H1 (cell line): ENCODE data around the gene LRP1. TPM values are rescaled to one million over a fixed set of nuclear protein-coding genes. Genes with fewer than 3 reads are reported as not detected.

Experiments used
- CTCF ChIA-PET: fragments of 300-600 bp; sonication (Branson Sonifier 250); formaldehyde crosslinking; loops from one replicate; lab custom pipeline; 2021; ENCODE audit not compliant: partially characterized antibody; lab: Charles Lee
- POLR2A ChIA-PET: fragments of 300-600 bp; sonication (Branson Sonifier 250); formaldehyde crosslinking; loops from one replicate; lab custom pipeline; 2021; ENCODE audit warnings: inconsistent platforms; ENCODE audit not compliant: partially characterized antibody; lab: Charles Lee
- DNase-seq, 2 experiments: peaks; one replicate each; pipeline versions ENCODE4 v3.0.0 to v3.0.0-alpha.2; 2010 to 2022; ENCODE audit warnings: low spot score in 2 of 2, low read depth in 1 of 2, mixed read lengths in 1 of 2
- FAIRE-seq: peaks from 2 replicates; lab custom pipeline; 2011; peaks lifted over from hg19 to GRCh38; lab: Jason Lieb, UNC
- H2AFZ ChIP-seq: 2 replicates; pipeline ENCODE4 v1.8.1; 2012; ENCODE audit warnings: low read length, inconsistent platforms
- H2AK5ac ChIP-seq: 2 replicates; pipeline ENCODE4 v1.6.1; 2013; ENCODE audit warnings: low read depth, low read length
- H2BK120ac ChIP-seq: replicated peaks from 2 replicates; pipeline ENCODE3; 2013; ENCODE audit warnings: low read depth, low read length, inconsistent platforms
- H2BK12ac ChIP-seq: 2 replicates; pipeline ENCODE4 v1.6.1; 2013; ENCODE audit warnings: low read depth, low read length
- H2BK15ac ChIP-seq: 2 replicates; pipeline ENCODE4 v1.6.1; 2013; ENCODE audit warnings: low read length
- H2BK20ac ChIP-seq: 2 replicates; pipeline ENCODE4 v1.6.1; 2013; ENCODE audit warnings: low read length
- H2BK5ac ChIP-seq: 2 replicates; pipeline ENCODE4 v1.6.1; 2013; ENCODE audit warnings: low read depth, low read length
- H3K14ac ChIP-seq: 2 replicates; pipeline ENCODE4 v1.6.1; 2013; ENCODE audit warnings: inconsistent platforms; ENCODE audit not compliant: insufficient read length
- H3K18ac ChIP-seq: 2 replicates; pipeline ENCODE4 v1.6.1; 2013; ENCODE audit warnings: low read length; ENCODE audit errors: extremely low read depth
- H3K23ac ChIP-seq: 2 replicates; pipeline ENCODE4 v1.6.1; 2013; ENCODE audit warnings: inconsistent platforms; ENCODE audit not compliant: insufficient read length
- H3K23me2 ChIP-seq: 2 replicates; pipeline ENCODE4 v1.6.1; 2013; ENCODE audit warnings: low read depth, low read length
- H3K27ac ChIP-seq: 2 replicates; pipeline ENCODE4 v1.6.1; 2011; ENCODE audit warnings: low read depth, low read length, inconsistent platforms
- H3K27me3 ChIP-seq, 4 experiments: replicated peaks in 1 of 4; 1 replicate in 1 of 4; 2 replicates in 3 of 4; pipeline versions ENCODE4 v1.6.1 to v1.8.1; 2011 to 2013; ENCODE audit warnings: low read length in 3 of 4, mild to moderate bottlenecking in 3 of 4, inconsistent platforms in 2 of 4, mixed read lengths in 2 of 4, moderate library complexity in 1 of 4; ENCODE audit not compliant: control insufficient read depth in 3 of 4, insufficient read depth in 3 of 4; ENCODE audit errors: extremely low read depth in 1 of 4
- H3K36me3 ChIP-seq, 4 experiments: 2 replicates each; pipeline versions ENCODE4 v1.6.1 to v1.8.1; 2011 to 2013; ENCODE audit warnings: mild to moderate bottlenecking in 4 of 4, low read length in 3 of 4, moderate library complexity in 2 of 4, control low read depth in 1 of 4, inconsistent platforms in 1 of 4; ENCODE audit not compliant: insufficient read depth in 4 of 4, control insufficient read depth in 2 of 4
- H3K4ac ChIP-seq: replicated peaks from 2 replicates; pipeline ENCODE3; 2013; ENCODE audit warnings: low read length, low read depth, mixed read lengths, inconsistent platforms; ENCODE audit not compliant: insufficient read length
- H3K4me1 ChIP-seq, 4 experiments: replicated peaks in 1 of 4; 1 replicate in 1 of 4; 2 replicates in 3 of 4; pipeline versions ENCODE4 v1.6.1 to v1.8.1; 2011 to 2013; ENCODE audit warnings: low read length in 3 of 4, inconsistent platforms in 2 of 4, mixed read lengths in 1 of 4; ENCODE audit not compliant: insufficient read depth in 4 of 4, control insufficient read depth in 3 of 4
- H3K4me2 ChIP-seq, 2 experiments: 2 replicates each; pipeline versions ENCODE4 v1.6.1 to v1.8.1; 2011 to 2013; ENCODE audit warnings: low read depth in 2 of 2, low read length in 2 of 2, control low read depth in 1 of 2, inconsistent platforms in 1 of 2, mild to moderate bottlenecking in 1 of 2; ENCODE audit not compliant: insufficient read depth in 1 of 2
- H3K4me3 ChIP-seq, 4 experiments: fragments of 200-600, 300-600 bp in 1 of 4; sonication (generic), shearing (Covaris generic), sonication (Bioruptor Twin) in 1 of 4; 2 replicates each; pipeline versions ENCODE4 v1.5.1 to v1.8.1; 2011 to 2016; ENCODE audit warnings: low read length in 4 of 4, low read depth in 3 of 4, control low read depth in 2 of 4, inconsistent platforms in 2 of 4, mild to moderate bottlenecking in 2 of 4, mixed read lengths in 1 of 4, moderate library complexity in 1 of 4; ENCODE audit not compliant: insufficient read depth in 2 of 4; ENCODE audit errors: extremely low read depth in 1 of 4
- H3K56ac ChIP-seq: replicated peaks from 2 replicates; pipeline ENCODE3; 2013; ENCODE audit warnings: low read depth, mild to moderate bottlenecking, mixed read lengths, low read length, inconsistent platforms; ENCODE audit not compliant: insufficient read length
- H3K79me1 ChIP-seq: 2 replicates; pipeline ENCODE4 v1.6.1; 2013; ENCODE audit warnings: low read depth, low read length, control low read depth
- H3K79me2 ChIP-seq, 2 experiments: 2 replicates each; pipeline versions ENCODE4 v1.6.1 to v1.8.1; 2012 to 2013; ENCODE audit warnings: low read length in 2 of 2, mild to moderate bottlenecking in 2 of 2, inconsistent platforms in 1 of 2; ENCODE audit not compliant: insufficient read depth in 2 of 2, control insufficient read depth in 1 of 2
- H3K9ac ChIP-seq, 4 experiments: replicated peaks in 1 of 4; 1 replicate in 1 of 4; 2 replicates in 3 of 4; pipeline versions ENCODE4 v1.6.1 to v1.8.1; 2011 to 2013; ENCODE audit warnings: low read depth in 3 of 4, low read length in 3 of 4, control low read depth in 2 of 4, mild to moderate bottlenecking in 2 of 4, moderate library complexity in 2 of 4, inconsistent platforms in 1 of 4; ENCODE audit errors: extremely low read depth in 1 of 4
- H3K9me3 ChIP-seq, 2 experiments: 2 replicates each; pipeline versions ENCODE4 v1.6.1 to v1.8.1; 2012 to 2013; ENCODE audit warnings: mild to moderate bottlenecking in 2 of 2, moderate library complexity in 2 of 2, control low read depth in 1 of 2, inconsistent platforms in 1 of 2, low read depth in 1 of 2, low read length in 1 of 2, mixed read lengths in 1 of 2; ENCODE audit not compliant: insufficient read depth in 2 of 2
- H4K20me1 ChIP-seq, 2 experiments: replicated peaks in 1 of 2; 2 replicates each; pipeline versions ENCODE3 to v1.8.1; 2011 to 2013; ENCODE audit warnings: inconsistent platforms in 2 of 2, low read length in 2 of 2, mild to moderate bottlenecking in 1 of 2; ENCODE audit not compliant: insufficient read depth in 2 of 2, control insufficient read depth in 1 of 2
- H4K5ac ChIP-seq: 2 replicates; pipeline ENCODE4 v1.6.1; 2013; ENCODE audit warnings: low read length, low read depth, mixed read lengths, inconsistent platforms; ENCODE audit not compliant: insufficient read length
- H4K8ac ChIP-seq: 2 replicates; pipeline ENCODE4 v1.8.0; 2013; ENCODE audit warnings: mild to moderate bottlenecking, moderate library complexity, low read length, inconsistent platforms; ENCODE audit not compliant: insufficient read depth; ENCODE audit errors: extremely low read depth
- H4K91ac ChIP-seq: replicated peaks from 2 replicates; pipeline ENCODE3; 2013; ENCODE audit warnings: low read length, mixed read lengths, inconsistent platforms; ENCODE audit not compliant: insufficient read length
- ASH2L ChIP-seq: fragments of 200-600, 300-600 bp; sonication (generic); IDR thresholded peaks from one replicate; pipeline ENCODE4 v1.7.1; 2017; ENCODE audit warnings: low read length
- BACH1 ChIP-seq: IDR thresholded peaks from 2 replicates; pipeline ENCODE4 v1.6.1; 2012; ENCODE audit warnings: low read length, improper control_type of control experiment
- CTBP2 ChIP-seq: IDR thresholded peaks from 2 replicates; pipeline ENCODE4 v1.7.0; 2011; ENCODE audit warnings: borderline replicate concordance, mild to moderate bottlenecking, moderate library complexity, mixed read lengths, low read length; ENCODE audit not compliant: insufficient read depth, insufficient read length
- E2F6 ChIP-seq: IDR thresholded peaks from 2 replicates; pipeline ENCODE4 v1.6.1; 2012; ENCODE audit warnings: inconsistent platforms
- EGR1 ChIP-seq: IDR thresholded peaks from 2 replicates; pipeline ENCODE4 v1.6.1; 2011; ENCODE audit warnings: low read depth, low read length, borderline replicate concordance
- MAFK ChIP-seq: IDR thresholded peaks from 2 replicates; pipeline ENCODE4 v1.6.1; 2012; ENCODE audit warnings: low read depth, mild to moderate bottlenecking, improper control_type of control experiment, low read length
- RNF2 ChIP-seq: fragments of 200-900, 300-1000 bp; sonication (generic); IDR thresholded peaks from 2 replicates; pipeline ENCODE4 v1.7.1; 2016; ENCODE audit warnings: borderline replicate concordance, low read depth, mild to moderate bottlenecking, antibody characterized with exemption, low read length; ENCODE audit not compliant: poor library complexity, severe bottlenecking; ENCODE audit errors: missing control alignments
- SP2 ChIP-seq: IDR thresholded peaks from 2 replicates; pipeline ENCODE4 v1.6.1; 2012; ENCODE audit warnings: mild to moderate bottlenecking, low read length, inconsistent platforms
- SP4 ChIP-seq: IDR thresholded peaks from 2 replicates; pipeline ENCODE4 v1.6.1; 2012; ENCODE audit warnings: low read length, inconsistent platforms
- WGBS, 2 experiments: shearing (Covaris generic) in 1 of 2; methylation state at CpG; one replicate each; pipeline versions ENCODE4 v1.1.6 to v1.1.7; 2013 to 2015; ENCODE audit warnings: low lambda C conversion rate in 2 of 2, mixed read lengths in 2 of 2, inconsistent platforms in 1 of 2, low coverage in 1 of 2, missing lambda C conversion rate in 1 of 2; ENCODE audit not compliant: insufficient replicate concordance in 2 of 2, insufficient coverage in 1 of 2, insufficient read length in 1 of 2; ENCODE audit errors: extremely low coverage in 1 of 2, missing lambda C conversion rate in 1 of 2; 5-methylcytosine and 5-hydroxymethylcytosine counted together
- polyA plus RNA-seq, 7 experiments: library from polyadenylated mRNA; depleted of rRNA in 3 of 7; stranded (reverse) in 5 of 7; unstranded in 2 of 7; fragments of >200 nt in 5 of 7; fragments of 200-250 nt in 2 of 7; gene quantifications; 1 replicate in 5 of 7; 2 replicates in 1 of 7; 4 replicates in 1 of 7; pipeline versions ENCODE4 v1.2.1 to v1.2.3, GENCODE V29; 2011 to 2013; ENCODE audit warnings: missing spikeins in 2 of 7, mixed read lengths in 2 of 7
- total RNA-seq: library from RNA; stranded (reverse); fragmentation: NEBNext Ultra II Directional; extraction: Animal tissue kit (Norgen Biotek cat#: 25700); gene quantifications from 2 replicates; pipeline ENCODE4 v1.2.1, GENCODE V29; 2021
- TF ChIP-seq, protein P1 (sequence below), 3 experiments: IDR thresholded peaks; 1 replicate in 2 of 3; 2 replicates in 1 of 3; pipeline versions ENCODE4 v1.5.1 to v1.6.1; 2011; ENCODE audit warnings: low read length in 3 of 3, mild to moderate bottlenecking in 3 of 3, inconsistent platforms in 2 of 3, low read depth in 1 of 3, moderate library complexity in 1 of 3; ENCODE audit not compliant: insufficient read depth in 1 of 3; ENCODE audit errors: control extremely low read depth in 1 of 3

Gene LRP1
- total and polyA plus RNA-seq, 2 of the 8 experiments (the other 6 are each of a cell fraction or from before 2014, with no cell fraction given), result 35.3 to 92.5 TPM

GRCh38 chr12:57242329-57242690, 114.0 kb downstream of the LRP1 start:
- FAIRE-seq (no peak), DNase-seq (no peak)
- Histone ChIP-seq H3K56ac (no peak overlapping the region), H3K79me1 (no peaks in the 10 kb centered on the region), H2BK15ac (no peak overlapping the region), H4K20me1 (peaks cover 4 to 11% of the 10 kb centered on the region in 2 experiments), H3K23me2 (peaks cover 28% of the 10 kb centered on the region), H2AFZ (no peak overlapping the region), H2BK5ac (no peak overlapping the region), H4K5ac (no peak overlapping the region), H2AK5ac (no peak overlapping the region), H3K4me1 (peaks cover 5 to 47% (median 32%) of the 10 kb centered on the region in 4 experiments), H2BK12ac (peak overlapping the region; percentile 27; the same call in 1 of the 2 replicates), H3K14ac (no peak overlapping the region), H3K23ac (no peak overlapping the region), H4K8ac (no peak overlapping the region), H2BK20ac (no peak overlapping the region), H3K18ac (peak overlapping the region; percentile 71; the same call in 1 of the 2 replicates), H3K4me2 (peak overlapping the region; percentile 89 to 91), H4K91ac (no peak overlapping the region), H3K4me3 (peak overlapping the region; percentile 35 to 67 (median 51); a peak in 4 of 8 replicates), H3K36me3 (no peaks in the 10 kb centered on the region), H3K27ac (no peak overlapping the region), H3K9ac (no peak overlapping the region), H3K9me3 (no peaks in the 10 kb centered on the region), H3K4ac (no peak overlapping the region), H3K27me3 (peaks cover 46 to 65% (median 59%) of the 10 kb centered on the region in 4 experiments), H2BK120ac (no peak overlapping the region), H3K79me2 (no peaks in the 10 kb centered on the region)
- CTCF ChIA-PET, result interaction anchor here (0.5 to 27.9 kb wide), 25 partner anchors 9 to 521 kb away, joined by 3 to 726 read pairs (median 4); partner anchors contain the start of genes GLI1, INHBE, NXPH4 and SHMT2
- POLR2A ChIA-PET, result interaction anchor here (0.7 to 23.7 kb wide), 14 partner anchors 13 to 277 kb away, joined by 3 to 852 read pairs (median 5); partner anchors contain the start of genes LRP1, NXPH4 and SHMT2
- TF ChIP-seq RNF2 (peak; percentile 25), EGR1 (no peak), MAFK (no peak), BACH1 (no peak), ASH2L (no peak), CTBP2 (no peak), E2F6 (0 out of 2 replicates have a peak, but pooled peaks have one; percentile 7), SP2 (no peak), SP4 (no peak)
- TF ChIP-seq, protein P1, sequence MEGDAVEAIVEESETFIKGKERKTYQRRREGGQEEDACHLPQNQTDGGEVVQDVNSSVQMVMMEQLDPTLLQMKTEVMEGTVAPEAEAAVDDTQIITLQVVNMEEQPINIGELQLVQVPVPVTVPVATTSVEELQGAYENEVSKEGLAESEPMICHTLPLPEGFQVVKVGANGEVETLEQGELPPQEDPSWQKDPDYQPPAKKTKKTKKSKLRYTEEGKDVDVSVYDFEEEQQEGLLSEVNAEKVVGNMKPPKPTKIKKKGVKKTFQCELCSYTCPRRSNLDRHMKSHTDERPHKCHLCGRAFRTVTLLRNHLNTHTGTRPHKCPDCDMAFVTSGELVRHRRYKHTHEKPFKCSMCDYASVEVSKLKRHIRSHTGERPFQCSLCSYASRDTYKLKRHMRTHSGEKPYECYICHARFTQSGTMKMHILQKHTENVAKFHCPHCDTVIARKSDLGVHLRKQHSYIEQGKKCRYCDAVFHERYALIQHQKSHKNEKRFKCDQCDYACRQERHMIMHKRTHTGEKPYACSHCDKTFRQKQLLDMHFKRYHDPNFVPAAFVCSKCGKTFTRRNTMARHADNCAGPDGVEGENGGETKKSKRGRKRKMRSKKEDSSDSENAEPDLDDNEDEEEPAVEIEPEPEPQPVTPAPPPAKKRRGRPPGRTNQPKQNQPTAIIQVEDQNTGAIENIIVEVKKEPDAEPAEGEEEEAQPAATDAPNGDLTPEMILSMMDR (IDR thresholded peaks at IDR 0.05; ENCODE audit: control extremely low read depth in 1 of 3, insufficient read depth in 1 of 3, low read depth in 1 of 3, low read length in 3 of 3), result no peak
- WGBS, 2 experiments, result 3% methylated on average over 8 of the region's 18 CpGs; no CpG with 5 or more reads in 1 of the 2 experiments
